Measurements from ENCODE around the gene NAGLU. TPM values are rescaled to one million over a fixed set of nuclear protein-coding genes. Genes with fewer than 3 reads are reported as not detected.
A peak's percentile ranks its signal among the peaks of the same experiment; 100 is the strongest.

Gene NAGLU
- total and polyA plus RNA-seq, 2 of the 13 experiments (the other 11 are each of a cell fraction or from before 2014, with no cell fraction given) = 28.2 to 40.1 TPM

GRCh38 chr17:42536372-42537155, 523 bp downstream of the NAGLU start (continued):
- TF ChIP-seq ZNF326 (CRISPR knock-in tag; IDR thresholded peaks at IDR 0.05; ENCODE audit: borderline replicate concordance) (no peak), MAFK (conservative IDR thresholded peaks at IDR 0.05 in 1 of 2, IDR thresholded peaks at IDR 0.05 in 1 of 2; ENCODE audit: low read length in 2 of 2) (no peak), RNF219 (CRISPR knock-in tag; IDR thresholded peaks at IDR 0.05) (no peak), ZNF558 (CRISPR knock-in tag; IDR thresholded peaks at IDR 0.05; ENCODE audit: borderline replicate concordance) (peak; percentile 31; the same call in 1 of the 2 replicates), ZBTB40 (IDR thresholded peaks at IDR 0.05) (no peak), ZBTB40 (CRISPR knock-in tag; IDR thresholded peaks at IDR 0.05) (0 out of 2 replicates have a peak, but pooled peaks have one; percentile 24), ZNF773 (CRISPR knock-in tag; IDR thresholded peaks at IDR 0.05; ENCODE audit: borderline replicate concordance) (no peak), ZNF740 (CRISPR knock-in tag; IDR thresholded peaks at IDR 0.05) (0 out of 2 replicates have a peak, but pooled peaks have one; percentile 15), ZNF780A (CRISPR knock-in tag; IDR thresholded peaks at IDR 0.05) (no peak), KLF9 (CRISPR knock-in tag; IDR thresholded peaks at IDR 0.05; ENCODE audit: low read depth) (peak; percentile 83; the same call in 1 of the 2 replicates), NPAS2 (CRISPR knock-in tag; IDR thresholded peaks at IDR 0.05; ENCODE audit: borderline replicate concordance) (no peak), HOMEZ (CRISPR knock-in tag; IDR thresholded peaks at IDR 0.05; ENCODE audit: low read depth) (peak; percentile 44; the same call in 1 of the 2 replicates), THAP8 (CRISPR knock-in tag; IDR thresholded peaks at IDR 0.05; ENCODE audit: borderline replicate concordance) (no peak), ZSCAN20 (CRISPR knock-in tag; IDR thresholded peaks at IDR 0.05; ENCODE audit: borderline replicate concordance) (0 out of 2 replicates have a peak, but pooled peaks have one; percentile 32)

Measured in HepG2 (cell line).